ENCODE measurements around the gene ORAI3. TPM values are rescaled to one million over a fixed set of nuclear protein-coding genes. Genes with fewer than 3 reads are reported as not detected.

Gene ORAI3
- polyA plus RNA-seq, 2 of the 4 experiments (the other 2 are of a cell fraction) = 10.5 to 14.1 TPM

- H3K9me3 ChIP-seq = no peaks in the 10 kb centered on the region
- H3K4me1 ChIP-seq = peaks cover 16% of the 10 kb centered on the region; the same call in 2 of the 3 replicates
- FAIRE-seq (no peak), DNase-seq (ENCODE audit: low read depth in 1 of 2, low spot score in 1 of 2) (no peak), ATAC-seq (no peak)
- POLR2A ChIA-PET = interaction anchor here (2.1 kb wide), 1 partner anchor 56 kb away, joined by 9 read pairs; no protein-coding TSS in a partner anchor
- TF ChIP-seq ESRRA (IDR thresholded peaks at IDR 0.05; ENCODE audit: borderline replicate concordance, low read length) = no peak
- no peak for TF ChIP-seq HOXB5 (CRISPR knock-in tag; IDR thresholded peaks at IDR 0.05)
- H3K27ac ChIP-seq = no peak overlapping the region; a peak in 1 of 6 replicates
- CTCF ChIA-PET = interaction anchor here (0.9 to 4.1 kb wide), 12 partner anchors 10 to 95 kb away, joined by 3 to 46 read pairs (median 11); no protein-coding TSS in a partner anchor
- H3K4me2 ChIP-seq = no peak overlapping the region
- 89% methylated on average over 5 of the region's 5 CpGs for WGBS (ENCODE audit: missing lambda C conversion rate)
- H3K4me3 ChIP-seq = no peak overlapping the region
Measured at GRCh38 chr16:30900588-30900987, 48.3 kb upstream of the ORAI3 start.

GRCh38 chr16:30901201-30902028 lies 47.5 kb upstream of the ORAI3 start:
- WGBS (ENCODE audit: missing lambda C conversion rate) = 48% methylated on average over 6 of the region's 6 CpGs
- ATAC-seq (no peak), FAIRE-seq (no peak), DNase-seq (ENCODE audit: low read depth in 1 of 2, low spot score in 1 of 2) (peak in 1 of 2 experiments; percentile 42)
- peak overlapping the region; percentile 49 for H3K4me3 ChIP-seq
- H3K27ac ChIP-seq = peak overlapping the region; percentile 89 to 95
- CTCF ChIA-PET = interaction anchor here (0.7 to 4.1 kb wide), 31 partner anchors 8 to 174 kb away, joined by 3 to 46 read pairs (median 7); partner anchors contain the start of gene BCL7C
- no peaks in the 10 kb centered on the region for H3K9me3 ChIP-seq
- POLR2A ChIA-PET = interaction anchor here (0.9 to 2.1 kb wide), 4 partner anchors 25 to 216 kb away, joined by 4 to 18 read pairs (median 8); partner anchors contain the start of gene KAT8
- peaks cover 7% of the 10 kb centered on the region; the same call in 2 of the 3 replicates for H3K4me1 ChIP-seq
- TF ChIP-seq RFX5 (IDR thresholded peaks at IDR 0.05) = no peak
- TF ChIP-seq GATA3 (IDR thresholded peaks at IDR 0.05; ENCODE audit: borderline replicate concordance) = 0 out of 2 replicates have a peak, but pooled peaks have one; percentile 4
- no peak for TF ChIP-seq PHF8 (IDR thresholded peaks at IDR 0.05; ENCODE audit: borderline replicate concordance, low read depth)
- no peak for TF ChIP-seq ZSCAN20 (CRISPR knock-in tag; IDR thresholded peaks at IDR 0.05)
- H3K4me2 ChIP-seq = peak overlapping the region; percentile 85

- H3K4me1 ChIP-seq = 0 out of 3 replicates have a peak, but pooled peaks cover 1% of the 10 kb centered on the region
- 25% methylated on average over 52 of the region's 99 CpGs for WGBS (ENCODE audit: missing lambda C conversion rate)
- peak overlapping the region; percentile 85 for H3K4me2 ChIP-seq
- H3K9me3 ChIP-seq = no peaks in the 10 kb centered on the region
- TF ChIP-seq CTCF (IDR thresholded peaks at IDR 0.05) (peak; percentile 79), ZC3H11A (IDR thresholded peaks at IDR 0.05) (no peak), FOSB (CRISPR knock-in tag; IDR thresholded peaks at IDR 0.05) (no peak), CBX8 (IDR thresholded peaks at IDR 0.05) (no peak), POLR2A (IDR thresholded peaks at IDR 0.05; ENCODE audit: low read length) (peak; percentile 59; the same call in 1 of the 2 replicates), MYC (IDR thresholded peaks at IDR 0.05; ENCODE audit: borderline replicate concordance, low read length) (0 out of 2 replicates have a peak, but pooled peaks have one; percentile 25), JUN (IDR thresholded peaks at IDR 0.05) (peak; percentile 37 to 82; a peak in 2 of 5 replicates), PHF8 (IDR thresholded peaks at IDR 0.05; ENCODE audit: borderline replicate concordance, low read depth) (peak; percentile 50; the same call in 1 of the 2 replicates), SMC3 (IDR thresholded peaks at IDR 0.05) (peak; percentile 53)
- peak overlapping the region; percentile 89 to 95 for H3K27ac ChIP-seq
- ChIA-PET POLR2A (interaction anchor here (0.6 to 2.1 kb wide), 10 partner anchors 9 to 215 kb away, joined by 3 to 18 read pairs (median 4); partner anchors contain the start of genes BCL7C, FBXL19 and KAT8), CTCF (interaction anchor here (0.7 to 4.1 kb wide), 34 partner anchors 8 to 175 kb away, joined by 3 to 46 read pairs (median 6); partner anchors contain the start of gene BCL7C)
- peak overlapping the region; percentile 49 for H3K4me3 ChIP-seq
- DNase-seq (ENCODE audit: low read depth in 1 of 2, low spot score in 1 of 2) (peak; percentile 77 to 82), FAIRE-seq (no peak), ATAC-seq (peak; percentile 88 to 96)
Measured at GRCh38 chr16:30902029-30902972, 46.6 kb upstream of the ORAI3 start.
